A549 (cell line): ENCODE results near the gene GOLGA1.

Source experiments
- CEBPB ChIP-seq, 2 experiments: fragments of >200 bp in 1 of 2; sonication (Bioruptor Twin) in 1 of 2; formaldehyde crosslinking in 1 of 2; IDR thresholded peaks; 2 replicates each; pipeline ENCODE4 v1.6.1; 2012 to 2016
- CHD4 ChIP-seq: fragments of 200-600 bp; sonication (generic); IDR thresholded peaks from 2 replicates; pipeline ENCODE4 v1.6.1; 2016; ENCODE audit warnings: antibody characterized with exemption, mild to moderate bottlenecking, borderline replicate concordance
- E2F6 ChIP-seq: IDR thresholded peaks from 2 replicates; pipeline ENCODE4 v1.6.1; 2012; ENCODE audit warnings: low read depth, borderline replicate concordance
- EP300 ChIP-seq, 2 experiments: fragments of >200 bp; sonication (Bioruptor Twin); formaldehyde crosslinking; IDR thresholded peaks; 2 replicates in 1 of 2; 3 replicates in 1 of 2; pipeline ENCODE4 v1.6.1; 2016 to 2017
- KDM5A ChIP-seq: fragments of 200-600 bp; sonication (generic); IDR thresholded peaks from 2 replicates; pipeline ENCODE4 v1.6.1; 2016; ENCODE audit warnings: antibody characterized with exemption, mild to moderate bottlenecking
- POLR2A ChIP-seq: IDR thresholded peaks from 2 replicates; pipeline ENCODE4 v1.6.1; 2012; ENCODE audit warnings: mild to moderate bottlenecking, low read length
- RARB ChIP-seq: fragments of 250-450 bp; sonication (Bioruptor Pico); IDR thresholded peaks from 2 replicates; pipeline ENCODE4 v1.8.0; 2021; ENCODE audit warnings: mild to moderate bottlenecking, moderate library complexity
- RNF2 ChIP-seq: fragments of 200-600 bp; sonication (generic); IDR thresholded peaks from 2 replicates; pipeline ENCODE4 v1.6.1; 2016; ENCODE audit warnings: low read depth, mild to moderate bottlenecking, antibody characterized with exemption, moderate library complexity, borderline replicate concordance
- SMC3 ChIP-seq: fragments of >200 bp; sonication (Bioruptor Twin); formaldehyde crosslinking; IDR thresholded peaks from 3 replicates; pipeline ENCODE4 v1.6.1; 2018; ENCODE audit warnings: inconsistent platforms
- ZSCAN20 ChIP-seq: fragments of 250-450 bp; sonication (Bioruptor Pico); IDR thresholded peaks from 2 replicates; pipeline ENCODE4 v1.8.0; 2022; ENCODE audit warnings: mild to moderate bottlenecking, moderate library complexity
- TF ChIP-seq, protein P1 (sequence below): fragments of >200 bp; sonication (Bioruptor Twin); formaldehyde crosslinking; IDR thresholded peaks from 3 replicates; pipeline ENCODE4 v1.5.1; 2016
- TF ChIP-seq, protein P2 (sequence below): fragments of 200-600 bp; sonication (generic); IDR thresholded peaks from 2 replicates; pipeline ENCODE4 v1.6.1; 2016; ENCODE audit warnings: antibody characterized with exemption, mild to moderate bottlenecking, moderate library complexity

GRCh38 chr9:124828489-124829333 is 112.2 kb downstream of the GOLGA1 start:
- TF ChIP-seq CHD4: no peak
- no peak for TF ChIP-seq RNF2
- TF ChIP-seq, protein P1, sequence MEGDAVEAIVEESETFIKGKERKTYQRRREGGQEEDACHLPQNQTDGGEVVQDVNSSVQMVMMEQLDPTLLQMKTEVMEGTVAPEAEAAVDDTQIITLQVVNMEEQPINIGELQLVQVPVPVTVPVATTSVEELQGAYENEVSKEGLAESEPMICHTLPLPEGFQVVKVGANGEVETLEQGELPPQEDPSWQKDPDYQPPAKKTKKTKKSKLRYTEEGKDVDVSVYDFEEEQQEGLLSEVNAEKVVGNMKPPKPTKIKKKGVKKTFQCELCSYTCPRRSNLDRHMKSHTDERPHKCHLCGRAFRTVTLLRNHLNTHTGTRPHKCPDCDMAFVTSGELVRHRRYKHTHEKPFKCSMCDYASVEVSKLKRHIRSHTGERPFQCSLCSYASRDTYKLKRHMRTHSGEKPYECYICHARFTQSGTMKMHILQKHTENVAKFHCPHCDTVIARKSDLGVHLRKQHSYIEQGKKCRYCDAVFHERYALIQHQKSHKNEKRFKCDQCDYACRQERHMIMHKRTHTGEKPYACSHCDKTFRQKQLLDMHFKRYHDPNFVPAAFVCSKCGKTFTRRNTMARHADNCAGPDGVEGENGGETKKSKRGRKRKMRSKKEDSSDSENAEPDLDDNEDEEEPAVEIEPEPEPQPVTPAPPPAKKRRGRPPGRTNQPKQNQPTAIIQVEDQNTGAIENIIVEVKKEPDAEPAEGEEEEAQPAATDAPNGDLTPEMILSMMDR: no peak
- no peak for TF ChIP-seq KDM5A
- no peak for TF ChIP-seq CEBPB (IDR thresholded peaks at IDR 0.05)
- TF ChIP-seq, protein P2, sequence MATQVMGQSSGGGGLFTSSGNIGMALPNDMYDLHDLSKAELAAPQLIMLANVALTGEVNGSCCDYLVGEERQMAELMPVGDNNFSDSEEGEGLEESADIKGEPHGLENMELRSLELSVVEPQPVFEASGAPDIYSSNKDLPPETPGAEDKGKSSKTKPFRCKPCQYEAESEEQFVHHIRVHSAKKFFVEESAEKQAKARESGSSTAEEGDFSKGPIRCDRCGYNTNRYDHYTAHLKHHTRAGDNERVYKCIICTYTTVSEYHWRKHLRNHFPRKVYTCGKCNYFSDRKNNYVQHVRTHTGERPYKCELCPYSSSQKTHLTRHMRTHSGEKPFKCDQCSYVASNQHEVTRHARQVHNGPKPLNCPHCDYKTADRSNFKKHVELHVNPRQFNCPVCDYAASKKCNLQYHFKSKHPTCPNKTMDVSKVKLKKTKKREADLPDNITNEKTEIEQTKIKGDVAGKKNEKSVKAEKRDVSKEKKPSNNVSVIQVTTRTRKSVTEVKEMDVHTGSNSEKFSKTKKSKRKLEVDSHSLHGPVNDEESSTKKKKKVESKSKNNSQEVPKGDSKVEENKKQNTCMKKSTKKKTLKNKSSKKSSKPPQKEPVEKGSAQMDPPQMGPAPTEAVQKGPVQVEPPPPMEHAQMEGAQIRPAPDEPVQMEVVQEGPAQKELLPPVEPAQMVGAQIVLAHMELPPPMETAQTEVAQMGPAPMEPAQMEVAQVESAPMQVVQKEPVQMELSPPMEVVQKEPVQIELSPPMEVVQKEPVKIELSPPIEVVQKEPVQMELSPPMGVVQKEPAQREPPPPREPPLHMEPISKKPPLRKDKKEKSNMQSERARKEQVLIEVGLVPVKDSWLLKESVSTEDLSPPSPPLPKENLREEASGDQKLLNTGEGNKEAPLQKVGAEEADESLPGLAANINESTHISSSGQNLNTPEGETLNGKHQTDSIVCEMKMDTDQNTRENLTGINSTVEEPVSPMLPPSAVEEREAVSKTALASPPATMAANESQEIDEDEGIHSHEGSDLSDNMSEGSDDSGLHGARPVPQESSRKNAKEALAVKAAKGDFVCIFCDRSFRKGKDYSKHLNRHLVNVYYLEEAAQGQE: no peak
- TF ChIP-seq POLR2A: no peak
- TF ChIP-seq EP300 (IDR thresholded peaks at IDR 0.05): no peak
- no peak for TF ChIP-seq ZSCAN20 (CRISPR knock-in tag)
- no peak for TF ChIP-seq E2F6
- no peak for TF ChIP-seq SMC3
- no peak for TF ChIP-seq RARB (CRISPR knock-in tag)
